SK-N-SH (cell line): Measurements from ENCODE around the gene GAS1. TPM values are rescaled to one million over a fixed set of nuclear protein-coding genes. Genes with fewer than 3 reads are reported as not detected.
A peak's percentile ranks its signal among the peaks of the same experiment; 100 is the strongest.

Experiments
- CTCF ChIA-PET: fragments of 300-600, 350-600 bp; formaldehyde crosslinking; extraction: SDS; loops from one replicate; lab custom pipeline; 2021; lab: Yijun Ruan, JAX
- POLR2A ChIA-PET: fragments of 350-600 bp; sonication (Branson Sonifier 250); formaldehyde crosslinking; extraction: SDS; loops from one replicate; lab custom pipeline; 2020; ENCODE audit warnings: antibody characterized with exemption, inconsistent platforms; lab: Yijun Ruan, JAX
- DNase-seq: peaks from one replicate; pipeline ENCODE4 v3.0.0; 2012
- H2AFZ ChIP-seq: fragments of 200-600 bp; sonication (generic); 2 replicates; pipeline ENCODE4 v1.8.1; 2016; ENCODE audit warnings: antibody characterized with exemption, mild to moderate bottlenecking, low read depth
- H3F3A ChIP-seq: fragments of 200-600 bp; sonication (generic); replicated peaks from 2 replicates; pipeline ENCODE3; 2016; ENCODE audit warnings: antibody characterized with exemption, mild to moderate bottlenecking; ENCODE audit not compliant: insufficient read depth
- H3K27ac ChIP-seq, 2 experiments: fragments of 200-500 bp in 1 of 2; fragments of 200-600 bp in 1 of 2; sonication (Bioruptor generic) in 1 of 2; sonication (generic), shearing (Covaris generic) in 1 of 2; 2 replicates each; pipeline versions ENCODE4 v1.5.1 to v1.6.1; 2014 to 2016; ENCODE audit warnings: low read depth in 2 of 2, inconsistent platforms in 1 of 2, low read length in 1 of 2, mild to moderate bottlenecking in 1 of 2, mixed read lengths in 1 of 2
- H3K27me3 ChIP-seq: fragments of 200-600 bp; sonication (generic), shearing (Covaris generic); 2 replicates; pipeline ENCODE4 v1.6.1; 2016; ENCODE audit warnings: mixed run types; ENCODE audit not compliant: insufficient read depth
- H3K36me3 ChIP-seq, 2 experiments: fragments of 200-500 bp in 1 of 2; fragments of 200-600 bp in 1 of 2; sonication (Bioruptor generic) in 1 of 2; sonication (generic) in 1 of 2; replicated peaks in 1 of 2; 2 replicates each; pipeline versions ENCODE3 to v1.5.1; 2014 to 2016; ENCODE audit warnings: low read length in 1 of 2, mild to moderate bottlenecking in 1 of 2; ENCODE audit not compliant: insufficient read depth in 2 of 2, control insufficient read depth in 1 of 2
- H3K4me1 ChIP-seq, 2 experiments: fragments of 200-500 bp in 1 of 2; fragments of 200-600 bp in 1 of 2; sonication (Bioruptor generic) in 1 of 2; sonication (generic), shearing (Covaris generic) in 1 of 2; 2 replicates each; pipeline versions ENCODE4 v1.5.1 to v1.6.1; 2014 to 2016; ENCODE audit warnings: low read depth in 1 of 2, low read length in 1 of 2, mixed run types in 1 of 2; ENCODE audit not compliant: insufficient read depth in 2 of 2, control insufficient read depth in 1 of 2
- H3K4me2 ChIP-seq: fragments of 200-600 bp; sonication (generic), shearing (Covaris generic); 2 replicates; pipeline ENCODE4 v1.6.1; 2017; ENCODE audit warnings: mixed run types
- H3K4me3 ChIP-seq, 2 experiments: fragments of 200-500 bp in 1 of 2; fragments of 200-600 bp in 1 of 2; sonication (Bioruptor generic) in 1 of 2; sonication (generic), shearing (Covaris generic) in 1 of 2; 2 replicates each; pipeline versions ENCODE4 v1.5.1 to v1.8.1; 2014 to 2016; ENCODE audit warnings: low read depth in 2 of 2, inconsistent platforms in 1 of 2, low read length in 1 of 2, mild to moderate bottlenecking in 1 of 2, mixed read lengths in 1 of 2, moderate library complexity in 1 of 2
- H3K79me2 ChIP-seq: fragments of 200-600 bp; sonication (generic); 2 replicates; pipeline ENCODE4 v1.8.1; 2017; ENCODE audit warnings: mild to moderate bottlenecking; ENCODE audit not compliant: insufficient read depth
- H3K9ac ChIP-seq: fragments of 200-600 bp; sonication (generic); 2 replicates; pipeline ENCODE4 v1.6.1; 2017; ENCODE audit warnings: mixed run types
- H3K9me2 ChIP-seq: fragments of 200-600 bp; sonication (generic); 2 replicates; pipeline ENCODE4 v1.6.1; 2017; ENCODE audit warnings: mixed run types
- H3K9me3 ChIP-seq: fragments of 200-600 bp; sonication (generic); 2 replicates; pipeline ENCODE4 v1.6.1; 2017; ENCODE audit warnings: mixed run types, mild to moderate bottlenecking, moderate library complexity
- H4K20me1 ChIP-seq: fragments of 200-600 bp; sonication (generic); 2 replicates; pipeline ENCODE4 v1.6.1; 2017; ENCODE audit warnings: mild to moderate bottlenecking, mixed run types; ENCODE audit not compliant: insufficient read depth
- ELF1 ChIP-seq: IDR thresholded peaks from 2 replicates; pipeline ENCODE4 v1.4.0; 2012
- EP300 ChIP-seq, 2 experiments: IDR thresholded peaks; 2 replicates each; pipeline versions ENCODE4 v1.4.0 to v1.6.1; 2012; ENCODE audit warnings: borderline replicate concordance in 1 of 2, low read depth in 1 of 2, low read length in 1 of 2
- EZH2phosphoT487 ChIP-seq: fragments of 200-600 bp; sonication (generic); IDR thresholded peaks from 2 replicates; pipeline ENCODE4 v1.6.1; 2017; ENCODE audit warnings: low read depth, mixed run types, mild to moderate bottlenecking, antibody characterized with exemption, moderate library complexity, borderline replicate concordance
- FOSL2 ChIP-seq: IDR thresholded peaks from 2 replicates; pipeline ENCODE4 v1.4.0; 2012; ENCODE audit warnings: low read depth, mild to moderate bottlenecking, moderate library complexity, borderline replicate concordance
- FOXM1 ChIP-seq: IDR thresholded peaks from 2 replicates; pipeline ENCODE4 v1.4.0; 2012; ENCODE audit warnings: low read depth, mild to moderate bottlenecking
- MAX ChIP-seq: IDR thresholded peaks from 2 replicates; pipeline ENCODE4 v1.4.0; 2012; ENCODE audit warnings: low read depth
- MEF2A ChIP-seq: IDR thresholded peaks from 2 replicates; pipeline ENCODE4 v1.4.0; 2012; ENCODE audit warnings: low read depth, borderline replicate concordance
- NFIC ChIP-seq: IDR thresholded peaks from 2 replicates; pipeline ENCODE4 v1.4.0; 2012; ENCODE audit warnings: borderline replicate concordance
- PBX3 ChIP-seq: IDR thresholded peaks from 2 replicates; pipeline ENCODE4; 2012
- POLR2AphosphoS5 ChIP-seq: IDR thresholded peaks from 2 replicates; pipeline ENCODE4 v1.6.1; 2012; ENCODE audit warnings: low read depth, low read length
- RCOR1 ChIP-seq: fragments of 150-350 bp; IDR thresholded peaks from 2 replicates; pipeline ENCODE4 v1.6.1; 2017; ENCODE audit warnings: antibody characterized with exemption, low read length
- RFX5 ChIP-seq: IDR thresholded peaks from 2 replicates; pipeline ENCODE4 v1.6.1; 2012; ENCODE audit warnings: mild to moderate bottlenecking, improper control_type of control experiment, low read length
- RXRA ChIP-seq: IDR thresholded peaks from 2 replicates; pipeline ENCODE4 v1.4.0; 2012; ENCODE audit warnings: low read depth, mild to moderate bottlenecking, borderline replicate concordance
- TAF1 ChIP-seq: IDR thresholded peaks from 2 replicates; pipeline ENCODE4 v1.6.1; 2012; ENCODE audit warnings: low read depth, mild to moderate bottlenecking, low read length, moderate library complexity, borderline replicate concordance
- USF1 ChIP-seq: IDR thresholded peaks from 2 replicates; pipeline ENCODE4 v1.4.0; 2012; ENCODE audit warnings: low read depth, borderline replicate concordance
- WGBS: methylation state at CpG from one replicate; pipeline ENCODE4 v1.1.6; 2017; ENCODE audit warnings: low lambda C conversion rate; 5-methylcytosine and 5-hydroxymethylcytosine counted together
- polyA plus RNA-seq, 3 experiments: library from polyadenylated mRNA; depleted of rRNA; stranded (reverse); fragments of >200 nt; gene quantifications; 2 replicates each; pipeline ENCODE4 v1.2.3, GENCODE V29; 2012
- TF ChIP-seq, protein P1 (sequence below): fragments of 200-600 bp; sonication (generic); IDR thresholded peaks from 2 replicates; pipeline ENCODE4 v1.6.1; 2017; ENCODE audit warnings: antibody characterized with exemption, mild to moderate bottlenecking, moderate library complexity

The GAS1 gene
- polyA plus RNA-seq, 1 of the 3 experiments (the other 2 are of a cell fraction) = 37.8 TPM

GRCh38 chr9:86985132-86985647, 37.9 kb upstream of the GAS1 start:
- Histone ChIP-seq H3K4me2 (no peak overlapping the region), H2AFZ (no peak overlapping the region), H3K9ac (no peak overlapping the region), H3K9me2 (no peaks in the 10 kb centered on the region), H3F3A (peaks cover 6% of the 10 kb centered on the region), H3K4me1 (peaks cover 4 to 8% of the 10 kb centered on the region in 2 experiments; a peak in 2 of 4 replicates), H4K20me1 (no peaks in the 10 kb centered on the region), H3K36me3 (no peaks in the 10 kb centered on the region), H3K79me2 (no peaks in the 10 kb centered on the region), H3K27me3 (no peaks in the 10 kb centered on the region), H3K9me3 (no peaks in the 10 kb centered on the region), H3K27ac (peak overlapping the region in 1 of 2 experiments; percentile 77; a peak in 2 of 4 replicates), H3K4me3 (no peak overlapping the region)
- POLR2A ChIA-PET = no interaction called here
- CTCF ChIA-PET = interaction anchor here (1.1 to 2.3 kb wide), 2 partner anchors 35 to 36 kb away, joined by 4 to 8 read pairs; no protein-coding TSS in a partner anchor
- WGBS = 67% methylated on average over 2 of the region's 2 CpGs
- TF ChIP-seq NFIC = no peak
- TF ChIP-seq EP300 (IDR thresholded peaks at IDR 0.05; ENCODE audit: borderline replicate concordance in 1 of 2, low read depth in 1 of 2, low read length in 1 of 2) = no peak
- no peak for TF ChIP-seq MEF2A
- TF ChIP-seq EZH2phosphoT487 = no peak
- TF ChIP-seq RFX5 = no peak
- TF ChIP-seq FOSL2 = no peak
- TF ChIP-seq RCOR1 = no peak
- no peak for DNase-seq

GRCh38 chr9:86983620-86984259, 36.4 kb upstream of the GAS1 start:
- Histone ChIP-seq H3F3A (peaks cover 6% of the 10 kb centered on the region), H3K79me2 (no peaks in the 10 kb centered on the region), H3K4me2 (peak overlapping the region; percentile 72), H3K27ac (peak overlapping the region; percentile 68 to 77), H3K36me3 (no peaks in the 10 kb centered on the region), H3K4me3 (peak overlapping the region; percentile 9 to 24; a peak in 2 of 4 replicates), H3K9ac (peak overlapping the region; percentile 39; the same call in 1 of the 2 replicates), H4K20me1 (no peaks in the 10 kb centered on the region), H2AFZ (peak overlapping the region; percentile 61; the same call in 1 of the 2 replicates), H3K4me1 (peaks cover 10 to 12% of the 10 kb centered on the region in 2 experiments; a peak in 3 of 4 replicates), H3K9me2 (no peaks in the 10 kb centered on the region), H3K9me3 (no peaks in the 10 kb centered on the region), H3K27me3 (no peaks in the 10 kb centered on the region)
- TF ChIP-seq FOXM1 (peak; percentile 26; the same call in 1 of the 2 replicates), TAF1 (no peak), NFIC (peak; percentile 59), POLR2AphosphoS5 (peak; percentile 31; the same call in 1 of the 2 replicates), FOSL2 (no peak), ELF1 (no peak), RXRA (no peak), USF1 (no peak; the same call in 1 of the 2 replicates), PBX3 (peak; percentile 71), MAX (peak; percentile 72), EP300 (IDR thresholded peaks at IDR 0.05; ENCODE audit: borderline replicate concordance in 1 of 2, low read depth in 1 of 2, low read length in 1 of 2) (peak in 1 of 2 experiments; percentile 20; a peak in 2 of 4 replicates)
- TF ChIP-seq, protein P1, sequence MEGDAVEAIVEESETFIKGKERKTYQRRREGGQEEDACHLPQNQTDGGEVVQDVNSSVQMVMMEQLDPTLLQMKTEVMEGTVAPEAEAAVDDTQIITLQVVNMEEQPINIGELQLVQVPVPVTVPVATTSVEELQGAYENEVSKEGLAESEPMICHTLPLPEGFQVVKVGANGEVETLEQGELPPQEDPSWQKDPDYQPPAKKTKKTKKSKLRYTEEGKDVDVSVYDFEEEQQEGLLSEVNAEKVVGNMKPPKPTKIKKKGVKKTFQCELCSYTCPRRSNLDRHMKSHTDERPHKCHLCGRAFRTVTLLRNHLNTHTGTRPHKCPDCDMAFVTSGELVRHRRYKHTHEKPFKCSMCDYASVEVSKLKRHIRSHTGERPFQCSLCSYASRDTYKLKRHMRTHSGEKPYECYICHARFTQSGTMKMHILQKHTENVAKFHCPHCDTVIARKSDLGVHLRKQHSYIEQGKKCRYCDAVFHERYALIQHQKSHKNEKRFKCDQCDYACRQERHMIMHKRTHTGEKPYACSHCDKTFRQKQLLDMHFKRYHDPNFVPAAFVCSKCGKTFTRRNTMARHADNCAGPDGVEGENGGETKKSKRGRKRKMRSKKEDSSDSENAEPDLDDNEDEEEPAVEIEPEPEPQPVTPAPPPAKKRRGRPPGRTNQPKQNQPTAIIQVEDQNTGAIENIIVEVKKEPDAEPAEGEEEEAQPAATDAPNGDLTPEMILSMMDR = no peak
- WGBS = 26% methylated on average over 11 of the region's 11 CpGs
- POLR2A ChIA-PET = no interaction called here
- no peak for DNase-seq
- CTCF ChIA-PET = interaction anchor here (0.6 to 2.3 kb wide), 3 partner anchors 9 to 50 kb away, joined by 3 to 8 read pairs (median 3); no protein-coding TSS in a partner anchor
